Kidney epithelial cell (primary cell): Measurements from ENCODE around the gene RALY. TPM values are rescaled to one million over a fixed set of nuclear protein-coding genes. Genes with fewer than 3 reads are reported as not detected.

Source experiments
- DNase-seq: peaks from one replicate; pipeline ENCODE4 v3.0.0-alpha.2; 2010; ENCODE audit warnings: low read depth
- H3K27me3 ChIP-seq: 2 replicates; pipeline ENCODE4 v1.6.0; 2011; ENCODE audit warnings: low read length; ENCODE audit not compliant: control insufficient read depth, insufficient read depth
- H3K36me3 ChIP-seq: 2 replicates; pipeline ENCODE4 v1.5.1; 2011; ENCODE audit warnings: low read length; ENCODE audit not compliant: control insufficient read depth, insufficient read depth
- H3K4me3 ChIP-seq: 2 replicates; pipeline ENCODE4 v1.5.1; 2011; ENCODE audit warnings: low read depth, mild to moderate bottlenecking, control low read depth, low read length
- CTCF ChIP-seq: IDR thresholded peaks from 2 replicates; pipeline ENCODE4 v1.5.1; 2011; ENCODE audit warnings: mild to moderate bottlenecking, moderate library complexity, low read length, control low read depth, inconsistent platforms; ENCODE audit not compliant: insufficient read depth, poor library complexity, severe bottlenecking
- total RNA-seq: library from RNA; depleted of rRNA; stranded (reverse); fragments of >200 nt; gene quantifications from 2 replicates; pipeline ENCODE4 v1.2.3, GENCODE V29; 2015

RALY gene
- total RNA-seq, 1 donor from 2014 or later, result 138 TPM

- H3K36me3 ChIP-seq, result no peaks in the 10 kb centered on the region
- no peaks in the 10 kb centered on the region for H3K27me3 ChIP-seq
- no peak for DNase-seq
- TF ChIP-seq CTCF, result no peak
- H3K4me3 ChIP-seq, result no peak overlapping the region
These were observed 110.3 kb downstream of the RALY start for GRCh38 chr20:34104059-34104458.

- Histone ChIP-seq H3K4me3 (no peak overlapping the region), H3K27me3 (no peaks in the 10 kb centered on the region), H3K36me3 (no peaks in the 10 kb centered on the region)
- DNase-seq, result no peak
- no peak for TF ChIP-seq CTCF
These were observed 112.4 kb downstream of the RALY start for GRCh38 chr20:34105978-34106675.

GRCh38 chr20:34108616-34109174, 115.0 kb downstream of the RALY start:
- Histone ChIP-seq H3K36me3 (no peaks in the 10 kb centered on the region), H3K27me3 (no peaks in the 10 kb centered on the region), H3K4me3 (no peak overlapping the region)
- DNase-seq, result no peak
- TF ChIP-seq CTCF, result no peak

GRCh38 chr20:34109442-34109841, 115.7 kb downstream of the RALY start:
- no peak for TF ChIP-seq CTCF
- H3K36me3 ChIP-seq, result no peaks in the 10 kb centered on the region
- no peak overlapping the region for H3K4me3 ChIP-seq
- no peaks in the 10 kb centered on the region for H3K27me3 ChIP-seq
- DNase-seq, result no peak

GRCh38 chr20:34110025-34110744, 116.5 kb downstream of the RALY start:
- DNase-seq, result no peak

More at GRCh38 chr20:34110025-34110744, 116.5 kb downstream of the RALY start:
- Histone ChIP-seq H3K27me3 (no peaks in the 10 kb centered on the region), H3K4me3 (peak overlapping the region; percentile 94), H3K36me3 (no peaks in the 10 kb centered on the region)
- TF ChIP-seq CTCF, result no peak
